Endothelial cell of umbilical vein (primary cell): ENCODE measurements around the gene RHOB. TPM values are rescaled to one million over a fixed set of nuclear protein-coding genes. Genes with fewer than 3 reads are reported as not detected.

Experiments used
- BruUV-seq: library from RNA; stranded (reverse); fragments of 400-500 nt; replicated peaks from 2 replicates; lab custom pipeline; 2021; lab: Mats Ljungman, UMichigan
- CTCF ChIA-PET: fragments of 300-600, 350-600 bp; sonication (Branson Sonifier 250); formaldehyde crosslinking; loops from one replicate; lab custom pipeline; 2021; ENCODE audit warnings: antibody characterized with exemption, inconsistent platforms; lab: Charles Lee
- POLR2A ChIA-PET: fragments of 300-600, 350-600 bp; sonication (Branson Sonifier 250); formaldehyde crosslinking; loops from one replicate; lab custom pipeline; 2021; ENCODE audit warnings: antibody characterized with exemption, inconsistent platforms; lab: Charles Lee
- DNase-seq: peaks from one replicate; pipeline ENCODE4 v3.0.0-alpha.2; 2011; ENCODE audit warnings: low read depth, low spot score
- FAIRE-seq: peaks from 2 replicates; lab custom pipeline; 2011; peaks lifted over from hg19 to GRCh38; lab: Jason Lieb, UNC
- H2AFZ ChIP-seq: 2 replicates; pipeline ENCODE4 v1.6.0; 2012; ENCODE audit warnings: low read depth, low read length, control low read depth, inconsistent platforms
- H3K27ac ChIP-seq: 2 replicates; pipeline ENCODE4 v1.5.1; 2011; ENCODE audit warnings: low read depth, mild to moderate bottlenecking, control low read depth, low read length, moderate library complexity; ENCODE audit not compliant: insufficient read depth
- H3K27me3 ChIP-seq, 2 experiments: 2 replicates each; pipeline versions ENCODE4 v1.6.0 to v1.6.1; 2011; ENCODE audit warnings: low read length in 2 of 2, mixed read lengths in 1 of 2; ENCODE audit not compliant: control insufficient read depth in 2 of 2, insufficient read depth in 2 of 2
- H3K36me3 ChIP-seq, 2 experiments: 2 replicates in 1 of 2; 3 replicates in 1 of 2; pipeline ENCODE4 v1.5.1; 2011; ENCODE audit warnings: low read length in 2 of 2, mild to moderate bottlenecking in 1 of 2, moderate library complexity in 1 of 2; ENCODE audit not compliant: control insufficient read depth in 2 of 2, insufficient read depth in 2 of 2; ENCODE audit errors: extremely low read depth in 1 of 2
- H3K4me1 ChIP-seq: 3 replicates; pipeline ENCODE4 v1.5.1; 2011; ENCODE audit warnings: mild to moderate bottlenecking, low read length; ENCODE audit not compliant: control insufficient read depth, insufficient read depth; ENCODE audit errors: extremely low read depth
- H3K4me2 ChIP-seq: 2 replicates; pipeline ENCODE4 v1.6.1; 2011; ENCODE audit warnings: low read length, control low read depth, mixed read lengths; ENCODE audit not compliant: insufficient read depth
- H3K4me3 ChIP-seq, 3 experiments: fragments of 200-600 bp in 1 of 3; sonication (generic), shearing (Covaris generic) in 1 of 3; replicated peaks in 1 of 3; 2 replicates each; pipeline ENCODE4 v1.5.1; 2011 to 2016; ENCODE audit warnings: control low read depth in 3 of 3, low read length in 3 of 3, mild to moderate bottlenecking in 2 of 3, inconsistent platforms in 1 of 3, low read depth in 1 of 3, moderate library complexity in 1 of 3; ENCODE audit not compliant: insufficient read depth in 1 of 3
- H3K79me2 ChIP-seq: 2 replicates; pipeline ENCODE4 v1.6.0; 2012; ENCODE audit warnings: low read length, inconsistent platforms; ENCODE audit not compliant: control insufficient read depth, insufficient read depth
- H3K9ac ChIP-seq: replicated peaks from 2 replicates; pipeline ENCODE3; 2011; ENCODE audit warnings: low read length, control low read depth; ENCODE audit not compliant: insufficient read depth; ENCODE audit errors: extremely low read depth
- H3K9me1 ChIP-seq: replicated peaks from 3 replicates; pipeline ENCODE4 v1.6.0; 2011; ENCODE audit warnings: mild to moderate bottlenecking, low read length; ENCODE audit not compliant: control insufficient read depth, insufficient read depth; ENCODE audit errors: extremely low read depth
- H3K9me3 ChIP-seq: replicated peaks from 2 replicates; pipeline ENCODE4 v1.5.1; 2012; ENCODE audit warnings: low read length, inconsistent platforms; ENCODE audit not compliant: control insufficient read depth, insufficient read depth
- H4K20me1 ChIP-seq: replicated peaks from 2 replicates; pipeline ENCODE3; 2011; ENCODE audit warnings: mild to moderate bottlenecking, low read length; ENCODE audit not compliant: control insufficient read depth, insufficient read depth; ENCODE audit errors: extremely low read depth
- CTCF ChIP-seq, 2 donors: IDR thresholded peaks; 1 replicate in 1 of 2; 2 replicates in 1 of 2; pipeline ENCODE4 v1.5.1; 2011; ENCODE audit warnings: low read length in 2 of 2, mild to moderate bottlenecking in 2 of 2, moderate library complexity in 2 of 2, control low read depth in 1 of 2, inconsistent platforms in 1 of 2, low read depth in 1 of 2; ENCODE audit not compliant: insufficient read depth in 1 of 2; ENCODE audit errors: extremely low read depth in 1 of 2
- EZH2 ChIP-seq: IDR thresholded peaks from 2 replicates; pipeline ENCODE4 v1.6.1; 2012; ENCODE audit warnings: borderline replicate concordance, low read depth, mild to moderate bottlenecking, moderate library complexity, low read length, inconsistent platforms; ENCODE audit not compliant: severe bottlenecking
- FOS ChIP-seq: IDR thresholded peaks from 2 replicates; pipeline ENCODE4 v1.6.1; 2011; ENCODE audit warnings: mild to moderate bottlenecking, low read length, moderate library complexity, borderline replicate concordance; ENCODE audit not compliant: insufficient read depth
- GATA2 ChIP-seq: IDR thresholded peaks from 2 replicates; pipeline ENCODE4 v1.7.0; 2011; ENCODE audit warnings: low read depth, mild to moderate bottlenecking, moderate library complexity, mixed read lengths, low read length; ENCODE audit not compliant: insufficient read length, insufficient read depth
- JUN ChIP-seq: IDR thresholded peaks from 2 replicates; pipeline ENCODE4 v1.6.1; 2011; ENCODE audit warnings: borderline replicate concordance, low read depth; ENCODE audit not compliant: insufficient read length, insufficient read depth
- MAX ChIP-seq: IDR thresholded peaks from 2 replicates; pipeline ENCODE4 v1.6.1; 2011; ENCODE audit not compliant: insufficient read depth, insufficient read length
- MYC ChIP-seq: IDR thresholded peaks from one replicate; pipeline ENCODE4 v1.6.1; 2011; ENCODE audit warnings: mild to moderate bottlenecking, low read depth, low read length
- POLR2A ChIP-seq: IDR thresholded peaks from 2 replicates; pipeline ENCODE4 v1.6.1; 2012; ENCODE audit warnings: low read depth, mild to moderate bottlenecking, control low read depth, low read length
- POLR2AphosphoS5 ChIP-seq: IDR thresholded peaks from 2 replicates; pipeline ENCODE4 v1.6.1; 2012; ENCODE audit warnings: low read depth, mild to moderate bottlenecking, control low read depth, low read length, moderate library complexity; ENCODE audit not compliant: insufficient read depth
- dilution Hi-C: fragments of 300-500 bp; cut with MboI; formaldehyde crosslinking; loops from one replicate; pipeline ENCODE4 v1.15.0; 2019; ENCODE audit warnings: low sequenced_read_pairs; ENCODE audit not compliant: extremely low pct_ligation_motif_present
- intact Hi-C: fragments of 100-400 bp; cut with micrococcal nuclease; formaldehyde crosslinking; loops from one replicate; pipeline ENCODE4 v1.10.0; 2022
- polyA plus RNA-seq, 4 experiments: library from polyadenylated mRNA; depleted of rRNA in 3 of 4; stranded (reverse) in 3 of 4; unstranded in 1 of 4; fragments of >200 nt; gene quantifications; 2 replicates each; pipeline versions ENCODE4 v1.2.1 to v1.2.3, GENCODE V29; 2011 to 2012; ENCODE audit warnings: missing spikeins in 1 of 4
- total RNA-seq: library from RNA; stranded (reverse); gene quantifications from 2 replicates; pipeline ENCODE4 v1.2.3, GENCODE V29; 2021

The RHOB gene
- total and polyA plus RNA-seq, 2 donors (not counting 3 experiments of a cell fraction or from before 2014, with no cell fraction given) = 830 to 1,101 TPM

GRCh38 chr2:20415511-20415918 lies 31.4 kb upstream of the RHOB start:
- Histone ChIP-seq H3K4me1 (no peaks in the 10 kb centered on the region), H3K4me2 (no peak overlapping the region), H3K9me1 (no peaks in the 10 kb centered on the region), H3K9ac (no peak overlapping the region), H4K20me1 (no peaks in the 10 kb centered on the region), H3K36me3 (no peaks in the 10 kb centered on the region), H3K27me3 (peaks cover 8% of the 10 kb centered on the region in 2 experiments), H3K79me2 (no peaks in the 10 kb centered on the region), H3K9me3 (no peaks in the 10 kb centered on the region), H3K4me3 (no peak overlapping the region), H2AFZ (no peak overlapping the region), H3K27ac (no peak overlapping the region)
- BruUV-seq = no TSS peak
- ChIA-PET CTCF (interaction anchor here (0.7 to 12.2 kb wide), 6 partner anchors 9 to 246 kb away, joined by 3 to 150 read pairs (median 4); no protein-coding TSS in a partner anchor), POLR2A (interaction anchor here (0.7 kb wide), 1 partner anchor 225 kb away, joined by 5 read pairs; no protein-coding TSS in a partner anchor)
- DNase-seq (no peak), FAIRE-seq (no peak)
- dilution Hi-C loops (no loop called here), intact Hi-C loops (no loop called here)
- TF ChIP-seq CTCF (IDR thresholded peaks at IDR 0.05; ENCODE audit: extremely low read depth in 1 of 2, insufficient read depth in 1 of 2, low read depth in 1 of 2, low read length in 2 of 2) (no peak), EZH2 (no peak), POLR2A (no peak), MAX (no peak), GATA2 (no peak), POLR2AphosphoS5 (no peak), MYC (no peak), JUN (no peak), FOS (no peak)
